GM12873 (cell line): ENCODE results near the gene KIF14.

Experiments
- TF ChIP-seq, protein P1 (sequence below): IDR thresholded peaks from 2 replicates; pipeline ENCODE4 v1.5.1; 2012; ENCODE audit warnings: low read depth, mild to moderate bottlenecking, moderate library complexity, low read length, control low read depth; ENCODE audit not compliant: insufficient read depth; ENCODE audit errors: missing control alignments

Gene KIF14

DNA sequence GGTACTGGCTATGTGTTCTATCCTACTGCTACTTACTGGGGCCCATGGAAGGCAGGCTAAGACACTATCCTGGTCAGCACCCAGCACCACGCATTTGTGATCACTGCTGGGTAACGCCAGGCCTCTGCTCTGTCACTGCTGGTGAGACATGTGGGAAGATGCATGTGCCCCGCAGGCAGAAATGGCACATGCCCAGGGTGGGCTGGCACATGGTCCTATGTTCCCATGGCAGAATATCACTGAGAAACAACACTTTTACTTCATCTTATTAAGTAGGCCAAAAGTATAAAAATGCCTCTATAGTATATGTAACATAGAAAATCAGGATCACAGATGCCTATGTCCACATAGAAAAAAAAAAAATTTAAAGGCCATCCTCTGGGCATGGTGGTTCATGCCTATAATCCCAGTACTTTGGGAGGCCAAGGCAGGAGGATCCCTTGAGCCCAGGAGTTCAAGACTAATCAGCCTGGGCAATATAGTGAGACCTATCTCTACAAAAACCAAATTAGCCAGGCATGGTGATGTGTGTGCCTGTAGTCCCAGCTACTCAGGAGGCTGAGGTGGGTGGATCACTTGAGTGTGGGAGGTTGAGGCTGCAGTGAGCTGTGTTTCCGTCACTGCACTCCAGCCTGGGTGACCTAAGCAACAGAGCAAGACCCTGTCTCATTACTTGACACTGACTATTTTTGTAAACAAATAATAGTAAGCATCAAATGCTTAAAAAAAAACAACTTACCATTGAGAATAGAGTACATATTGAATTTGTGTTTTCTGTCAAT, 37.7 kb upstream of the KIF14 start:
- TF ChIP-seq, protein P1, sequence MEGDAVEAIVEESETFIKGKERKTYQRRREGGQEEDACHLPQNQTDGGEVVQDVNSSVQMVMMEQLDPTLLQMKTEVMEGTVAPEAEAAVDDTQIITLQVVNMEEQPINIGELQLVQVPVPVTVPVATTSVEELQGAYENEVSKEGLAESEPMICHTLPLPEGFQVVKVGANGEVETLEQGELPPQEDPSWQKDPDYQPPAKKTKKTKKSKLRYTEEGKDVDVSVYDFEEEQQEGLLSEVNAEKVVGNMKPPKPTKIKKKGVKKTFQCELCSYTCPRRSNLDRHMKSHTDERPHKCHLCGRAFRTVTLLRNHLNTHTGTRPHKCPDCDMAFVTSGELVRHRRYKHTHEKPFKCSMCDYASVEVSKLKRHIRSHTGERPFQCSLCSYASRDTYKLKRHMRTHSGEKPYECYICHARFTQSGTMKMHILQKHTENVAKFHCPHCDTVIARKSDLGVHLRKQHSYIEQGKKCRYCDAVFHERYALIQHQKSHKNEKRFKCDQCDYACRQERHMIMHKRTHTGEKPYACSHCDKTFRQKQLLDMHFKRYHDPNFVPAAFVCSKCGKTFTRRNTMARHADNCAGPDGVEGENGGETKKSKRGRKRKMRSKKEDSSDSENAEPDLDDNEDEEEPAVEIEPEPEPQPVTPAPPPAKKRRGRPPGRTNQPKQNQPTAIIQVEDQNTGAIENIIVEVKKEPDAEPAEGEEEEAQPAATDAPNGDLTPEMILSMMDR: no peak

DNA sequence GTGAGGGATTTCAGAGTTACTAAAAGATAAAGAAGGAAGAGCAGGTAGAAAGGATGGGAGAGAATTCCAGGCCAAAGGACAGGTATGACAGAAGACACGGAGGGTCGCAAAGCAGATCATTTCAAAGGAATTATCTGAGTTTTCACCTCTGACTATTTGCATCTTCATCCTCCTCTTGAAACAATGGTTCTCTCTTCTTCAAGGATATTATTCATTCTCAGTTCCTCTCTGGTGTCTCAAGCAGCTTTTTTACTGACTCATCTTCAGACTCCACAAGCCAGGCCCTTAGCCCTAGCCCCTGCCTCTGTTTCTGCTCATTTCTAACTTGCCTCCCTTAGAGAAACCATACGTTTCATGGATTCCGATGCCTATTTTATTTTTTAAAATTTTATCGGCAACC, 34.1 kb upstream of the KIF14 start:
- TF ChIP-seq, protein P1: no peak

DNA sequence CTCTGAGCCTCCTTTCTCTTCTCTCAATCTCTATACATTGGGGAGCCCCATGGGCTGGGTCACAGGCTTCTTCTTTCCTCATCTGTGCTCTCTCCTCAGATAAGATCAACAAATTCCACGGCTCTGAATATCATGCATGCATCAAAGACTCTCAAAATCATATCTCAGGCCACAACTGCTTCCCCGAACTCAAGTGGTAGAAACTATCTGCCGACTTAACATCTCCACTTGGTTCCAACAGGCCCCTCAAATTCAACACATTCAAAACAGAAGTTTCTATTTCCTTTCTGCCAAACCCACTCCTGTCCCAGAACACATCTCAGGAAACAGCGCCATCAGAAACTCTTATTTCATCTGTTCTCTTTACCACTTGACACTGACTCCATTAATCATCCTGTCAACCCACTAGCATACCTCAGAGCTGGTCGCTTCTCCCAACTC, 32.5 kb upstream of the KIF14 start:
- TF ChIP-seq, protein P1: no peak

DNA sequence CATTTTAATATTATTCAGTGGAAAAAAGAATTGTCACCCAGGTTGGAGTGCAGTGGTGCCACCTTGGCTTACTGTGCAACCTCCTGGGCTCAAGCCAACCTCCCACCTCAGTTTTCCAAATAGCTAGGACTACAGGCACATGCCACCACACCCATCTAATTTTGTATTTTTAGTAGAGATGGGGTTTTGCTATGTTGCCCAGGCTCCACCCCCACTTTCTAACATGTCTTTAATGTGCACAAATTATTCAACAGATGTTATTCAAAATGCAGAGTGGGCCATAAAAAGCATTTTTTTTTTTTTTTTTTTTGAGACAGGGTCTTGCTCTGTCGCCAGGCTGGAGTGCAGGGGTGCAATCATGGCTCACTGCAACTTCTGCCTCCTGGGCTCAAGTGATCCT, 31.8 kb upstream of the KIF14 start:
- TF ChIP-seq, protein P1: no peak

DNA sequence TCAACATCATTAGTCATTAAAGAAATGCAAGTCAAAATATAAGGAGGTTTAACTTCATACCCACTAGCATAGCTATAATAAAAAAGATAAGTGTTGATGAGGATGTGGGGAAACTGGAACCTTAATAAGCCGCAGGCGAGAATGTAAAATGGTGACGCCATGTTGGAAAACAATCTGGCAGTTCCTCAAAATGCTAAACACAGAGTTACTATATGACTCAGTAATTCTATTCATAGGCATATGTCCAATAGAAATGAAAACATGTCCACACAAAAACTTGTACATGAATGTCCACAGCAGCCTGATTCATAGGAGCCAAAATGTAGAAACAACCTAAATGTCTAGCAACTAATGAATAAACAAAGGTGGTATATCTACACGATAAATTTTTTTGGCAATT, 26.0 kb upstream of the KIF14 start:
- TF ChIP-seq, protein P1: no peak

DNA sequence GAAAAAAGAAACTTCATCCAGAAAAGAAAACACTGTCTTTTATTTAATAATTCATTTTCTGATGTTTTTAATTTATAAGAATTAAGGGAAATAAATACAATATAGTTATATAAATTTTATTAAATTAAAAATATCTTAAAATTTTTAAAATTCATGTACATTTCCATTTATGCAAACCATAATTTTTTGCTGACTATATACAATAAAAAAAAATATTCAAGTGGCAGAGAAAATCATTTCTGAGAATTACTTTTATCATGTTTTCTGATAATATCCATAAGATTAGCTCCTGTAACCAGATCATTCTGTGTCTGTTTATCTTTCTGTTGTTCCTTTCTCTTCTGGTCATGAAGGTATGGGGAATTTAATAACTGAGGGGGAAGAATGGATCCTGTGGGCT, 23.5 kb upstream of the KIF14 start:
- TF ChIP-seq, protein P1: no peak

DNA sequence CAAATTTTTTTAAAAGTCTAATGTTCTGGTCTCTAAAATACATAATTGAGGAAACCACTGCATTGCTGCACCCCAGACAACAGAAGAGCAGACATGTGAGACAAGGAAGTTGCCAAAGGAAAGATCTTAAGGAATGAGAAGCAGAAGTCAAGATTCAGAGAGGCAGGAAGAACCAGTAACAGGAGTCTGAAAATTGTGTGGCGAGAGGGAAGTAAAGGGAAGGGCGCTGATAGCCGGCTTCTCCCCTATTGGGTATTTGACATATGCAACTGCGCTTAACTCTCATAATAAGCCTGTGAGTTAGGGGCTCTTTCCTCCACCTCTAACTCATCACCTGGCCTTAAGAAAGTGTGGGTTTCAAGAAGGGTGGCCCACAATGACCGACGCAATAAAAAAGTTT, 21.9 kb upstream of the KIF14 start:
- TF ChIP-seq, protein P1: no peak
